Natural killer cell (primary cell): ENCODE measurements around the gene SGCD. TPM values are rescaled to one million over a fixed set of nuclear protein-coding genes. Genes with fewer than 3 reads are reported as not detected.

Experiments
- ATAC-seq, 3 donors: fragments of 150-1000 bp in 2 of 3; fragments of 200-7000 bp in 1 of 3; cut with Tn5 transposase; 1 replicate in 1 of 3; 2 replicates in 2 of 3; pipeline ENCODE4 v1.10.0; 2021; ENCODE audit warnings: mild to moderate bottlenecking in 2 of 3, moderate library complexity in 2 of 3
- DNase-seq, 2 donors: peaks; one replicate each; pipeline versions ENCODE4 v3.0.0 to v3.0.0-alpha.2; 2013 to 2021; ENCODE audit warnings: mixed read lengths in 1 of 2
- H3K27ac ChIP-seq: one replicate; pipeline ENCODE4 v1.5.1; 2013; ENCODE audit warnings: mild to moderate bottlenecking, low read length
- H3K27me3 ChIP-seq: one replicate; pipeline ENCODE4 v1.6.1; 2013; ENCODE audit warnings: low read length; ENCODE audit not compliant: control insufficient read depth, insufficient read depth
- H3K36me3 ChIP-seq: one replicate; pipeline ENCODE4 v1.6.1; 2013; ENCODE audit warnings: low read length; ENCODE audit not compliant: control insufficient read depth, insufficient read depth
- H3K4me1 ChIP-seq: one replicate; pipeline ENCODE4 v1.6.1; 2013; ENCODE audit warnings: low read length; ENCODE audit not compliant: control insufficient read depth, insufficient read depth
- H3K4me3 ChIP-seq: one replicate; pipeline ENCODE4 v1.5.1; 2013; ENCODE audit warnings: low read length
- H3K9me3 ChIP-seq: one replicate; pipeline ENCODE4 v1.6.1; 2013; ENCODE audit warnings: low read length; ENCODE audit not compliant: control insufficient read depth, insufficient read depth
- H3K27ac Mint-ChIP-seq, 2 donors: one replicate each; pipeline ENCODE4 v1.8.0; 2022; ENCODE audit warnings: mild to moderate bottlenecking in 2 of 2, mixed read lengths in 2 of 2, moderate library complexity in 1 of 2
- H3K27me3 Mint-ChIP-seq, 2 donors: one replicate each; pipeline ENCODE4 v1.8.0; 2022; ENCODE audit warnings: low read depth in 2 of 2, mixed read lengths in 2 of 2
- H3K36me3 Mint-ChIP-seq: one replicate; pipeline ENCODE4 v1.8.0; 2022; ENCODE audit warnings: mixed read lengths
- H3K4me1 Mint-ChIP-seq, 2 donors: one replicate each; pipeline ENCODE4 v1.8.0; 2022; ENCODE audit warnings: mixed read lengths in 2 of 2
- H3K4me3 Mint-ChIP-seq: one replicate; pipeline ENCODE4 v1.8.0; 2022; ENCODE audit warnings: mild to moderate bottlenecking, moderate library complexity, mixed read lengths
- H3K9me3 Mint-ChIP-seq, 2 donors: one replicate each; pipeline ENCODE4 v1.8.0; 2022; ENCODE audit warnings: mixed read lengths in 2 of 2
- WGBS: methylation state at CpG from one replicate; pipeline ENCODE4 v1.1.7; 2013; ENCODE audit warnings: missing lambda C conversion rate; ENCODE audit not compliant: insufficient coverage; 5-methylcytosine and 5-hydroxymethylcytosine counted together
- intact Hi-C: fragments of 100-400 bp; cut with micrococcal nuclease; formaldehyde crosslinking; loops from one replicate; pipeline ENCODE4 v1.14.2; 2022
- total RNA-seq, 4 donors: library from RNA; stranded (reverse); fragments of 120-200 nt in 1 of 4; gene quantifications; one replicate each; pipeline versions ENCODE4 v1.2.3 to v1.2.4, GENCODE V29; 2013 to 2022
- TF ChIP-seq, protein P1 (sequence below): fragments of 200-600 bp; IDR thresholded peaks from one replicate; pipeline ENCODE4 v1.8.0; 2022; ENCODE audit warnings: antibody characterized with exemption

Gene SGCD
- total RNA-seq, 3 donors from 2014 or later (not counting 1 experiment from before 2014, with no cell fraction given): 0.32 to 2.0 (median 1.4) TPM

DNA sequence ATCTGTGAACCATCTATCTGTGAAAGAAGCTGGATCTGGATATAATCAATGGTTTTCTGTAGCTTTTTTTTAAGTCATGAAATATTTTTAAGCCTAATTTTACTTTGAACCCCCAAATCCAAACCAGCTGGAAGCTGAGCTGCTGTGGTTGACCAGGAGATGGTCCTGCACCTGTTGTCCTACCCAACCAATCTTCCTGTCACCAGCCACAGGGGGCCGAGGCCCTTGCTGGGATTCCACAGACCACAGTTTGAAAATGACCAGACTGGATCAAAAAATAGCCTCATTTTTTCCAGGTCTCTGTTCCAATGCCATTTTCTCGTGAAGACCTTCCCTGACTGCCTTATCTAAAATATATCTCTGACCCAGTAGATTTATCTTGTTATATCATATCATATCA, 200.6 kb downstream of the SGCD start:
- WGBS: 74% methylated on average over 2 of the region's 2 CpGs
- Histone ChIP-seq H3K27ac (no peak overlapping the region), H3K4me1 (no peaks in the 10 kb centered on the region), H3K4me3 (no peak overlapping the region), H3K27me3 (no peaks in the 10 kb centered on the region), H3K9me3 (no peaks in the 10 kb centered on the region), H3K36me3 (no peaks in the 10 kb centered on the region)
- intact Hi-C loops: no loop called here
- DNase-seq (no peak), ATAC-seq (no peak)
- H3K36me3 Mint-ChIP-seq: no peaks in the 10 kb centered on the region
- no peak overlapping the region for H3K4me3 Mint-ChIP-seq
- H3K9me3 Mint-ChIP-seq: no peaks in the 10 kb centered on the region
- no peak overlapping the region for H3K27ac Mint-ChIP-seq
- peaks cover 0 to 5% of the 10 kb centered on the region in 2 donors for H3K27me3 Mint-ChIP-seq
- H3K4me1 Mint-ChIP-seq: no peaks in the 10 kb centered on the region
- TF ChIP-seq, protein P1, sequence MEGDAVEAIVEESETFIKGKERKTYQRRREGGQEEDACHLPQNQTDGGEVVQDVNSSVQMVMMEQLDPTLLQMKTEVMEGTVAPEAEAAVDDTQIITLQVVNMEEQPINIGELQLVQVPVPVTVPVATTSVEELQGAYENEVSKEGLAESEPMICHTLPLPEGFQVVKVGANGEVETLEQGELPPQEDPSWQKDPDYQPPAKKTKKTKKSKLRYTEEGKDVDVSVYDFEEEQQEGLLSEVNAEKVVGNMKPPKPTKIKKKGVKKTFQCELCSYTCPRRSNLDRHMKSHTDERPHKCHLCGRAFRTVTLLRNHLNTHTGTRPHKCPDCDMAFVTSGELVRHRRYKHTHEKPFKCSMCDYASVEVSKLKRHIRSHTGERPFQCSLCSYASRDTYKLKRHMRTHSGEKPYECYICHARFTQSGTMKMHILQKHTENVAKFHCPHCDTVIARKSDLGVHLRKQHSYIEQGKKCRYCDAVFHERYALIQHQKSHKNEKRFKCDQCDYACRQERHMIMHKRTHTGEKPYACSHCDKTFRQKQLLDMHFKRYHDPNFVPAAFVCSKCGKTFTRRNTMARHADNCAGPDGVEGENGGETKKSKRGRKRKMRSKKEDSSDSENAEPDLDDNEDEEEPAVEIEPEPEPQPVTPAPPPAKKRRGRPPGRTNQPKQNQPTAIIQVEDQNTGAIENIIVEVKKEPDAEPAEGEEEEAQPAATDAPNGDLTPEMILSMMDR: no peak

DNA sequence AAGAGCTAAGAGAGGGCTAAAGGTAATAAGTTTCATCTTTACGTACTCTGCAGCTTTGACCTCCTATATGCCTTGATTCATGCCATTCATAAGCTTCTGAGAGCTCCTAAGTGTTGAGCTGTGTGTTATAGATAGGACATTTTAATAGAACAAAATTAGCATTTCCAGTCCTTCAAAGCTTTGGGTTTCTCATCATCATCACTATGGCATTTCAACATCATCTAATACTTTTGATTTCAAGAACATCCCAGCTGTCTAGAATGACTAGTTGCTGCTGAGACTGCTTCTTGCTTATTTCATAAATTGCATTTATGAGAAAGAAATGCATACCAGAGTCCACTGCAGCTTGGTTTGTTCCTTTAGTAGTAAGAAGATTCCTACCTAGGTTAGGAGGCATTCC, 201.7 kb downstream of the SGCD start:
- H3K4me3 ChIP-seq: no peak overlapping the region
- no peak overlapping the region for H3K27ac ChIP-seq
- H3K4me3 Mint-ChIP-seq: no peak overlapping the region
- H3K27ac Mint-ChIP-seq: no peak overlapping the region
- no peaks in the 10 kb centered on the region for H3K36me3 Mint-ChIP-seq
- H3K4me1 Mint-ChIP-seq: peaks cover 4 to 6% of the 10 kb centered on the region in 2 donors
- no peaks in the 10 kb centered on the region for H3K9me3 ChIP-seq
- H3K4me1 ChIP-seq: no peaks in the 10 kb centered on the region
- TF ChIP-seq, protein P1: no peak
- DNase-seq (no peak), ATAC-seq (no peak)
- intact Hi-C loops: no loop called here
- H3K36me3 ChIP-seq: no peaks in the 10 kb centered on the region
- peaks cover 0 to 5% of the 10 kb centered on the region in 2 donors for H3K27me3 Mint-ChIP-seq
- WGBS: 100% methylated on average over 1 of the region's 1 CpG
- H3K27me3 ChIP-seq: no peaks in the 10 kb centered on the region
- no peaks in the 10 kb centered on the region for H3K9me3 Mint-ChIP-seq

DNA sequence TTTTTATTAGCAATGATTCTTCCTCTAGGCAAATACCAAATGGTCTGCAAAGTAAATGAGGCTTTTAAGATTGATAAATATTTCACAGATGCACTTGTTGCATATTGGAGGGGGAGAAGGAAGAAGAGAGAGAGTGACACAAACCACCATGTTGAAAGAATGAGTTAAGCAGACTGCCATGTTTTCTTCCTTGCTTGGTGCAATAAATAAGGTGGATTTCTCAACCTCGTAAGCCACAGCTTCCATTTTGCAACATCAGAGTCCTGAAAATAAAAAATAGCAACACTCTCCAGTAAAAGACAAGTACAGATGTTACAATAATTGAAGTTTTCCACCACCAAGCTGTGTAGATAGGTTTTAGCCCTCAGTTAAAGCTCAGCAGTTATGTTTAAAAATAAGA, 202.9 kb downstream of the SGCD start:
- no peaks in the 10 kb centered on the region for H3K27me3 ChIP-seq
- H3K36me3 ChIP-seq: no peaks in the 10 kb centered on the region
- H3K9me3 Mint-ChIP-seq: no peaks in the 10 kb centered on the region
- 80% methylated on average over 1 of the region's 1 CpG for WGBS
- no peak overlapping the region for H3K4me3 Mint-ChIP-seq
- intact Hi-C loops: no loop called here
- H3K36me3 Mint-ChIP-seq: no peaks in the 10 kb centered on the region
- ATAC-seq: no peak
- no peak overlapping the region for H3K27ac Mint-ChIP-seq
- TF ChIP-seq, protein P1: no peak
- no peak overlapping the region for H3K4me3 ChIP-seq
- H3K4me1 ChIP-seq: no peaks in the 10 kb centered on the region
- H3K27ac ChIP-seq: no peak overlapping the region
- H3K4me1 Mint-ChIP-seq: peaks cover 4 to 6% of the 10 kb centered on the region in 2 donors
- H3K9me3 ChIP-seq: no peaks in the 10 kb centered on the region
- peaks cover 4 to 5% of the 10 kb centered on the region in 2 donors for H3K27me3 Mint-ChIP-seq
- DNase-seq: no peak

DNA sequence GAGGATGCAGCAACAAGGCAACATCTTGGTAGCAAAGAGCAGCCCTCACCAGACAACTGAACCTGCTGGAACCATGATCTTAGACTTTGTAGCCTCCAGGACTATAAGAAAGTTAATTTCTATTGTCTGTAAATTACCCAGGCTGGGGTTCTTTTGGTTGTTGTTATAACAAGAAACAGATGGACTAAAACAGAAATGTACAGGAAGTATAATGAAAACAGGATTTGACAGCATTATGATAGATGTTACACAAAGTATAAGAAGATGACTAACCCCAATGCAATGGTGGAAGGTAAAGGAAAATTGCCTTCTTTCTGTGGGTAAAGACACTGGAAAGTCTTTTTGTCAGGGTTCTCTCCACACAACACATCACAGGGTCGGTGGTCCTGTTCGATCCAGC, 204.2 kb downstream of the SGCD start:
- DNase-seq: no peak
- Mint-ChIP-seq H3K27ac (no peak overlapping the region), H3K4me3 (no peak overlapping the region), H3K27me3 (peaks cover 0 to 4% of the 10 kb centered on the region in 2 donors), H3K4me1 (peaks cover 4 to 6% of the 10 kb centered on the region in 2 donors), H3K36me3 (no peaks in the 10 kb centered on the region), H3K9me3 (no peaks in the 10 kb centered on the region)
- TF ChIP-seq, protein P1: no peak
- H3K27me3 ChIP-seq: no peaks in the 10 kb centered on the region
- no peak overlapping the region for H3K4me3 ChIP-seq
- intact Hi-C loops: no loop called here
- no peak overlapping the region for H3K27ac ChIP-seq
- H3K36me3 ChIP-seq: no peaks in the 10 kb centered on the region
- no peaks in the 10 kb centered on the region for H3K9me3 ChIP-seq
- ATAC-seq: no peak
- no peaks in the 10 kb centered on the region for H3K4me1 ChIP-seq
- 85% methylated on average over 2 of the region's 2 CpGs for WGBS
